Endothelial cell of umbilical vein (primary cell): ENCODE measurements around the gene FAM193A. TPM values are rescaled to one million over a fixed set of nuclear protein-coding genes. Genes with fewer than 3 reads are reported as not detected.

ENCODE experiments used
- BruUV-seq: library from RNA; stranded (reverse); fragments of 400-500 nt; replicated peaks from 2 replicates; lab custom pipeline; 2021; lab: Mats Ljungman, UMichigan
- CTCF ChIA-PET: fragments of 300-600, 350-600 bp; sonication (Branson Sonifier 250); formaldehyde crosslinking; loops from one replicate; lab custom pipeline; 2021; ENCODE audit warnings: antibody characterized with exemption, inconsistent platforms; lab: Charles Lee
- POLR2A ChIA-PET: fragments of 300-600, 350-600 bp; sonication (Branson Sonifier 250); formaldehyde crosslinking; loops from one replicate; lab custom pipeline; 2021; ENCODE audit warnings: antibody characterized with exemption, inconsistent platforms; lab: Charles Lee
- DNase-seq: peaks from one replicate; pipeline ENCODE4 v3.0.0-alpha.2; 2011; ENCODE audit warnings: low read depth, low spot score
- FAIRE-seq: peaks from 2 replicates; lab custom pipeline; 2011; peaks lifted over from hg19 to GRCh38; lab: Jason Lieb, UNC
- H2AFZ ChIP-seq: 2 replicates; pipeline ENCODE4 v1.6.0; 2012; ENCODE audit warnings: low read depth, low read length, control low read depth, inconsistent platforms
- H3K27ac ChIP-seq: 2 replicates; pipeline ENCODE4 v1.5.1; 2011; ENCODE audit warnings: low read depth, mild to moderate bottlenecking, control low read depth, low read length, moderate library complexity; ENCODE audit not compliant: insufficient read depth
- H3K27me3 ChIP-seq, 2 experiments: 2 replicates each; pipeline versions ENCODE4 v1.6.0 to v1.6.1; 2011; ENCODE audit warnings: low read length in 2 of 2, mixed read lengths in 1 of 2; ENCODE audit not compliant: control insufficient read depth in 2 of 2, insufficient read depth in 2 of 2
- H3K36me3 ChIP-seq, 2 experiments: 2 replicates in 1 of 2; 3 replicates in 1 of 2; pipeline ENCODE4 v1.5.1; 2011; ENCODE audit warnings: low read length in 2 of 2, mild to moderate bottlenecking in 1 of 2, moderate library complexity in 1 of 2; ENCODE audit not compliant: control insufficient read depth in 2 of 2, insufficient read depth in 2 of 2; ENCODE audit errors: extremely low read depth in 1 of 2
- H3K4me1 ChIP-seq: 3 replicates; pipeline ENCODE4 v1.5.1; 2011; ENCODE audit warnings: mild to moderate bottlenecking, low read length; ENCODE audit not compliant: control insufficient read depth, insufficient read depth; ENCODE audit errors: extremely low read depth
- H3K4me2 ChIP-seq: 2 replicates; pipeline ENCODE4 v1.6.1; 2011; ENCODE audit warnings: low read length, control low read depth, mixed read lengths; ENCODE audit not compliant: insufficient read depth
- H3K4me3 ChIP-seq, 3 experiments: fragments of 200-600 bp in 1 of 3; sonication (generic), shearing (Covaris generic) in 1 of 3; replicated peaks in 1 of 3; 2 replicates each; pipeline ENCODE4 v1.5.1; 2011 to 2016; ENCODE audit warnings: control low read depth in 3 of 3, low read length in 3 of 3, mild to moderate bottlenecking in 2 of 3, inconsistent platforms in 1 of 3, low read depth in 1 of 3, moderate library complexity in 1 of 3; ENCODE audit not compliant: insufficient read depth in 1 of 3
- H3K79me2 ChIP-seq: 2 replicates; pipeline ENCODE4 v1.6.0; 2012; ENCODE audit warnings: low read length, inconsistent platforms; ENCODE audit not compliant: control insufficient read depth, insufficient read depth
- H3K9ac ChIP-seq: replicated peaks from 2 replicates; pipeline ENCODE3; 2011; ENCODE audit warnings: low read length, control low read depth; ENCODE audit not compliant: insufficient read depth; ENCODE audit errors: extremely low read depth
- H3K9me1 ChIP-seq: replicated peaks from 3 replicates; pipeline ENCODE4 v1.6.0; 2011; ENCODE audit warnings: mild to moderate bottlenecking, low read length; ENCODE audit not compliant: control insufficient read depth, insufficient read depth; ENCODE audit errors: extremely low read depth
- H3K9me3 ChIP-seq: replicated peaks from 2 replicates; pipeline ENCODE4 v1.5.1; 2012; ENCODE audit warnings: low read length, inconsistent platforms; ENCODE audit not compliant: control insufficient read depth, insufficient read depth
- H4K20me1 ChIP-seq: replicated peaks from 2 replicates; pipeline ENCODE3; 2011; ENCODE audit warnings: mild to moderate bottlenecking, low read length; ENCODE audit not compliant: control insufficient read depth, insufficient read depth; ENCODE audit errors: extremely low read depth
- EZH2 ChIP-seq: IDR thresholded peaks from 2 replicates; pipeline ENCODE4 v1.6.1; 2012; ENCODE audit warnings: borderline replicate concordance, low read depth, mild to moderate bottlenecking, moderate library complexity, low read length, inconsistent platforms; ENCODE audit not compliant: severe bottlenecking
- FOS ChIP-seq: IDR thresholded peaks from 2 replicates; pipeline ENCODE4 v1.6.1; 2011; ENCODE audit warnings: mild to moderate bottlenecking, low read length, moderate library complexity, borderline replicate concordance; ENCODE audit not compliant: insufficient read depth
- GATA2 ChIP-seq: IDR thresholded peaks from 2 replicates; pipeline ENCODE4 v1.7.0; 2011; ENCODE audit warnings: low read depth, mild to moderate bottlenecking, moderate library complexity, mixed read lengths, low read length; ENCODE audit not compliant: insufficient read length, insufficient read depth
- JUN ChIP-seq: IDR thresholded peaks from 2 replicates; pipeline ENCODE4 v1.6.1; 2011; ENCODE audit warnings: borderline replicate concordance, low read depth; ENCODE audit not compliant: insufficient read length, insufficient read depth
- MYC ChIP-seq: IDR thresholded peaks from one replicate; pipeline ENCODE4 v1.6.1; 2011; ENCODE audit warnings: mild to moderate bottlenecking, low read depth, low read length
- POLR2A ChIP-seq: IDR thresholded peaks from 2 replicates; pipeline ENCODE4 v1.6.1; 2012; ENCODE audit warnings: low read depth, mild to moderate bottlenecking, control low read depth, low read length
- POLR2AphosphoS5 ChIP-seq: IDR thresholded peaks from 2 replicates; pipeline ENCODE4 v1.6.1; 2012; ENCODE audit warnings: low read depth, mild to moderate bottlenecking, control low read depth, low read length, moderate library complexity; ENCODE audit not compliant: insufficient read depth
- dilution Hi-C: fragments of 300-500 bp; cut with MboI; formaldehyde crosslinking; loops from one replicate; pipeline ENCODE4 v1.15.0; 2019; ENCODE audit warnings: low sequenced_read_pairs; ENCODE audit not compliant: extremely low pct_ligation_motif_present
- intact Hi-C: fragments of 100-400 bp; cut with micrococcal nuclease; formaldehyde crosslinking; loops from one replicate; pipeline ENCODE4 v1.10.0; 2022
- polyA plus RNA-seq, 4 experiments: library from polyadenylated mRNA; depleted of rRNA in 3 of 4; stranded (reverse) in 3 of 4; unstranded in 1 of 4; fragments of >200 nt; gene quantifications; 2 replicates each; pipeline versions ENCODE4 v1.2.1 to v1.2.3, GENCODE V29; 2011 to 2012; ENCODE audit warnings: missing spikeins in 1 of 4
- total RNA-seq: library from RNA; stranded (reverse); gene quantifications from 2 replicates; pipeline ENCODE4 v1.2.3, GENCODE V29; 2021
- TF ChIP-seq, protein P1 (sequence below), 2 donors: IDR thresholded peaks; 1 replicate in 1 of 2; 2 replicates in 1 of 2; pipeline ENCODE4 v1.5.1; 2011; ENCODE audit warnings: low read length in 2 of 2, mild to moderate bottlenecking in 2 of 2, moderate library complexity in 2 of 2, control low read depth in 1 of 2, inconsistent platforms in 1 of 2, low read depth in 1 of 2; ENCODE audit not compliant: insufficient read depth in 1 of 2; ENCODE audit errors: extremely low read depth in 1 of 2
- TF ChIP-seq, protein P2 (sequence below): IDR thresholded peaks from 2 replicates; pipeline ENCODE4 v1.6.1; 2011; ENCODE audit not compliant: insufficient read depth, insufficient read length

FAM193A gene
- total and polyA plus RNA-seq, 2 donors (not counting 3 experiments of a cell fraction or from before 2014, with no cell fraction given), result 12.3 to 32.1 TPM

DNA sequence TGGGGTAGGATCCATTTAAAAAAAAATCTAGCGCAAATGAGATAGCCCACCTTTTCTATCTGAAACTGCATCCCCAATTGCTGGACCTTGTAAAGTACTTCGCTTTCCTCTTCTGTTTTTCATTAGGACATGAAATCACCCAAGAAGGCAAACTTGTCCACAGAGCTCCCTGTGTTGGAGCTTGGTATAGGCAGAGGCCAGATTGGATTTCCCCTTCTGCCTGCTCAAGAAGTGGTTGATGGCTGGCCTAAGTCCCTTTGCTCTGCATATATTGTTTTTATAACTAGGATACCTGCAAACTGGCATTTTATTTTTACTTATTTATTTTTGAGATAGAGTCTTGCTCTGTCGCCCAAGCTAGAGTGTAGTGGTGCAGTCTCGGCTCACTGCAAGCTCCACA lies 39.1 kb upstream of the FAM193A start:
- intact Hi-C loops (no loop called here), dilution Hi-C loops (no loop called here)
- no TSS peak for BruUV-seq
- Histone ChIP-seq H3K9me1 (no peaks in the 10 kb centered on the region), H3K4me1 (peaks cover 16% of the 10 kb centered on the region), H3K27ac (no peak overlapping the region), H3K36me3 (peaks cover 27 to 30% of the 10 kb centered on the region in 2 experiments), H3K9me3 (no peaks in the 10 kb centered on the region), H4K20me1 (peaks cover 8% of the 10 kb centered on the region), H3K4me3 (no peak overlapping the region), H2AFZ (no peak overlapping the region), H3K27me3 (no peaks in the 10 kb centered on the region), H3K9ac (no peak overlapping the region), H3K79me2 (peaks cover 59% of the 10 kb centered on the region), H3K4me2 (no peak overlapping the region)
- CTCF ChIA-PET, result no interaction called here
- FAIRE-seq (no peak), DNase-seq (no peak)
- no peak for TF ChIP-seq GATA2
- TF ChIP-seq EZH2, result no peak
- no peak for TF ChIP-seq POLR2AphosphoS5
- TF ChIP-seq, protein P1, sequence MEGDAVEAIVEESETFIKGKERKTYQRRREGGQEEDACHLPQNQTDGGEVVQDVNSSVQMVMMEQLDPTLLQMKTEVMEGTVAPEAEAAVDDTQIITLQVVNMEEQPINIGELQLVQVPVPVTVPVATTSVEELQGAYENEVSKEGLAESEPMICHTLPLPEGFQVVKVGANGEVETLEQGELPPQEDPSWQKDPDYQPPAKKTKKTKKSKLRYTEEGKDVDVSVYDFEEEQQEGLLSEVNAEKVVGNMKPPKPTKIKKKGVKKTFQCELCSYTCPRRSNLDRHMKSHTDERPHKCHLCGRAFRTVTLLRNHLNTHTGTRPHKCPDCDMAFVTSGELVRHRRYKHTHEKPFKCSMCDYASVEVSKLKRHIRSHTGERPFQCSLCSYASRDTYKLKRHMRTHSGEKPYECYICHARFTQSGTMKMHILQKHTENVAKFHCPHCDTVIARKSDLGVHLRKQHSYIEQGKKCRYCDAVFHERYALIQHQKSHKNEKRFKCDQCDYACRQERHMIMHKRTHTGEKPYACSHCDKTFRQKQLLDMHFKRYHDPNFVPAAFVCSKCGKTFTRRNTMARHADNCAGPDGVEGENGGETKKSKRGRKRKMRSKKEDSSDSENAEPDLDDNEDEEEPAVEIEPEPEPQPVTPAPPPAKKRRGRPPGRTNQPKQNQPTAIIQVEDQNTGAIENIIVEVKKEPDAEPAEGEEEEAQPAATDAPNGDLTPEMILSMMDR (IDR thresholded peaks at IDR 0.05; ENCODE audit: extremely low read depth in 1 of 2, insufficient read depth in 1 of 2, low read depth in 1 of 2, low read length in 2 of 2), result no peak
- TF ChIP-seq MYC, result no peak
- TF ChIP-seq POLR2A, result no peak
- no peak for TF ChIP-seq JUN
- TF ChIP-seq, protein P2, sequence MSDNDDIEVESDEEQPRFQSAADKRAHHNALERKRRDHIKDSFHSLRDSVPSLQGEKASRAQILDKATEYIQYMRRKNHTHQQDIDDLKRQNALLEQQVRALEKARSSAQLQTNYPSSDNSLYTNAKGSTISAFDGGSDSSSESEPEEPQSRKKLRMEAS, result no peak
- no peak for TF ChIP-seq FOS
- POLR2A ChIA-PET, result no interaction called here
